Measurements from ENCODE around the gene TNFSF11.

TNFSF11 gene

GRCh38 chr13:42653679-42654078, 79.7 kb downstream of the TNFSF11 start:
- DNase-seq (ENCODE audit: low read depth), result no peak

DNA sequence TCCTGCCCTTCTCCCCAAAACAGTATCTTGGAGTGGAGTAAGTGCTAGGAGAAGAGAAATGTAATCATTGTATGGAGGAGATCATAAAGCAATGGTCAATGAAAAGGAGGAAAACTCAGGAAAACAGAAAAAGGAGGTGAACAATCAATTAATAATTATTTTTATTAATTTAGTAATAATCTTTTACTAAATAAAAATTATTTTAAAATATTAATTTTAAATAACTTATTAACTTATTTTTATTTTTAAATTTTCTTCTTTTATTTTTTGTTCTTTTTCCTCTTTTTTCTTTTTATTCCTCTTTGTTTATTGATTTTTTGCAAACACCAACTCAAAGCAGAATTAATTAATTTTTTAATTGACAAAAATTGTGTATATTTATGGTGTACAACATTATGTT, 80.3 kb downstream of the TNFSF11 start:
- no peak for DNase-seq (ENCODE audit: low read depth)

- DNase-seq (ENCODE audit: low read depth), result no peak
Measured at GRCh38 chr13:42654722-42655121, 80.8 kb downstream of the TNFSF11 start.

DNA sequence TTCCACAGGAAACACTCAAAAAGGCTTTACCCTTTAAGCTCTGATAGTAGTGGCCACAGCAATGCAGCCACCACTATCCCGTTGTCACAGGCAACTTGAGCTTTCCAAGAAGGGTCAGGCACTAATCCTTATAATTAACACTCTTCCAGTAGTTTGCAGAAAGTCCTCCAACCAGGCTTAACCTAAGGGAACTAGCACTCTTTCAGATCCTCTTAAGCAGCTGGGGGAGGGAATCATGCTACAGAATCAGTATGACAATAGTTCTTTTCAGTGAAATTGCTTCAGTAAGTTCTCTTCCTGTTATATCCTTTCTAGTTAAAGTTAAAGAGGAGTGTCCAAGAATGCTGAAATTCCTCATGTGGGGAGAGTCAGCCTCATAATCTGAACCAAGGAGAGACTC, 82.2 kb downstream of the TNFSF11 start:
- DNase-seq (ENCODE audit: low read depth), result no peak

GRCh38 chr13:42656958-42657357, 83.0 kb downstream of the TNFSF11 start:
- no peak for DNase-seq (ENCODE audit: low read depth)
